NCI-H460 (cell line): ENCODE results near the gene DLGAP1. TPM values are rescaled to one million over a fixed set of nuclear protein-coding genes. Genes with fewer than 3 reads are reported as not detected.

ENCODE experiments used
- DNase-seq: peaks from one replicate; pipeline ENCODE4 v3.0.0-alpha.2; 2016; ENCODE audit warnings: low read depth; ENCODE audit errors: extremely low read depth
- total RNA-seq: library from RNA; depleted of rRNA; stranded (reverse); fragments of >200 nt; shearing (Covaris generic); gene quantifications from 2 replicates; pipeline ENCODE4 v1.2.3, GENCODE V29; 2014

The DLGAP1 gene
- total RNA-seq, 1 experiment from 2014 or later, result 1.8 TPM

DNA sequence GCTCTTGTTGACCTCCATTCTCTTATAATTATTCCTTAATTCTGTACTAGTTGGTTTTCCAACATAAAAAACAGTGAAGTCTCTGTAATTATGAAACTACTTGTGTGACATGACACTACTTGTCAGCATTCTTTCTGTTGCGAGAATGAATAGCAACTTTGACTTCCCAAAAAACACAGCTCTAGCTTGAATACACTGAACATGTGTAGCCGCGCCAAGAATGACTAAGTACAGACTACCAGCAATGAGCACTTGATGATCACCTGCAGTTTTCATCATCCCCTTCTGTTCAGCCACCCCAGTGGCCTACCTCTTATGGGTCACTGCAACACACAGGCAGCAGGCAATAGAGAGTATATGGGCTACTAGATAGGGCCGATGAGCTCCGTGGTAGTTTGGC is 775.9 kb downstream of the DLGAP1 start:
- DNase-seq, result no peak

GRCh38 chr18:3675994-3676393 is 779.1 kb downstream of the DLGAP1 start:
- no peak for DNase-seq

- no peak for DNase-seq
These were observed 779.7 kb downstream of the DLGAP1 start for GRCh38 chr18:3675446-3675845.

DNA sequence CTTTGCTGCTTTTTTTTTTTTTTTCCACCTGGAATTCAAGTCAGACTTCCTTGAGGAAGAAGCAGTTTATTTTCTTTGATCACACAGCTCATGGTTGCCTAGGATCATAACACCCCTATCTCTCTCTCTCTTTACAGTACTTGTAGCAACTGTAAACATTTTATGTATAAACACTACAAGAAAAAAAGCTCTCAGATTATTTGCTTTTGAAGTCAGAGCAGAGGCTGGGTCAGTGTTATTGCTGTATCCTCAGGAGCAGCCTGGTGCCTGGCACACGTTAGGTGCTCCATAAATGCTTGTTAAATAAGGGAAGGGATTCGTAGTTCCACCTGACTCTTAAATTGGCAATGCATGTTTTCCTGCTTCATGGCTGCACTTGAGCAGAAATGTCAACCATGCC is 783.9 kb downstream of the DLGAP1 start:
- DNase-seq, result no peak

- DNase-seq, result no peak
These were observed 785.7 kb downstream of the DLGAP1 start for GRCh38 chr18:3669376-3669775.

DNA sequence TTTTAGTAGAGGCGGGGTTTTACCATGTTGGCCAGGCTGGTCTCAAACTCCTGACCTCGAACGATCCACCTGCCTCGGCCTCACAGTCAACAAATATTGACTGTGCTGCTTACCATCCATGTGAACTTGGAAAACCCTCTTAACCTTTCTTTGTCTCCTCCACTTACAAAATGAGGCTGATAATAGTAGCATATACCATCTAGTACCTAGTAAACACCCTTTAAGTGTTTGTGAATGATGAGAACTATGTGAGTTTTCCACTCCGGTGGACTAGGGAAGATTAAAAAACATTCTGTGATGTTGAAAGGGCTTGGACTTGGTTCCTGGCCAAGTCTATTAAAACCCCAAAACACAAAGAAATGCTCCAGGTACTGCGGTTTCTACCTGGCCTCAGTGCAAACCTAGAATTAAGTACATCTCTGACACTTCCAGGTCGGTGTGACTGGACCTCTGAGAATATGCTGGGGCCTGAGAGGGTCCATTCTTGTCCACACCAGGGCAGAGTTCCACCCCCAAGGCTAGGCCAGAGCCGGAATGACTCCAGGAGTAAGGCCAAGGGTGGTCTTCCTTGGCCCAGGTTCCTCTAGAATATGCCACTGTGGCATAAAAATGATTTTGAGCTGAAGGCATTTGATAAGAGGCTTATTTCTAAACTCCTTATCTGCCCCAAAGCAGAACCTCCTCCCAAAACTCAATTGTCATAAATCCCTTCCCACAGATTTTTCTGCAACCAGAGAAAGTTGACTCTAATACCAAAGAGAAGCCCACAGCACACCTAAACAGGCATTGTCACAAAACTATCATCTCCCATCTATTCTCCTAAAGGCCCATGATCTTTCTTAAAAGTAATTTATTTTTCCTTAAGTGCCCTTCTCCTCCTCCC is 787.6 kb downstream of the DLGAP1 start:
- no peak for DNase-seq

DNA sequence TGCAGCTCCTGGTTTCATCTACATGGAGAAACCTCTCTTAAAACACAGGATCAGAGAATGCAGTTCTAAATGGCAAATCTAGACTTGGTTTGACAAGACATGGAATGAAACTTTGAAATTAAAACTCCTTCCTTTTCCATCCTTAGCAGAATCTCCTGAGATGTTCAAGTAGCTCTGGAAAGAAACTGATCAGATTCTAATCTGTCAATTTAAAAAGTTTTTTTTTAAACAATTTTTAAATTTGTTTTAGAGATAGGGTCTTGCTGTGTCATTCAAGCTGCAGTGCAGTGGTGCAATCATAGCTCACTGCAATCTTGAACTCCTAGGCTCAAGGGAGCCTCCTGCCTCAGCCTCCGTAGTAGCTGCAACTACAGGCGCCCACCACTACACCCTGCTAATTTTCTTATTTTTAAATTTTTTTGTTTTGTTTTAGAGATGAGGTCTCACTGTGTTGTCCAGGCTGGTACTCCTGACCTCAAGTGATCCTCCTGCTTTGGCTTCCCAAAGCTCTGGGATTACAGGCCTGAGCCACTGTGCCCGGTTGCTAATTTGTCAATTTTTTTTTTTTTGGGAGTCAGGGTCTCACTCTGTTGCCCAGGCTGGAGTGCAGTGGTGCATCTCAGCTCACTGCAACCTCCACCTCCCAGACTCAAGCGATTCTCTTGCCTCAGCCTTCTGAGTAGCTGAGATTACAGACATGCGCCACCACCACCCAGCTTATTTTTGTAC is 788.4 kb downstream of the DLGAP1 start:
- no peak for DNase-seq

GRCh38 chr18:3665780-3666525 is 789.2 kb downstream of the DLGAP1 start:
- peak; percentile 87 for DNase-seq

DNA sequence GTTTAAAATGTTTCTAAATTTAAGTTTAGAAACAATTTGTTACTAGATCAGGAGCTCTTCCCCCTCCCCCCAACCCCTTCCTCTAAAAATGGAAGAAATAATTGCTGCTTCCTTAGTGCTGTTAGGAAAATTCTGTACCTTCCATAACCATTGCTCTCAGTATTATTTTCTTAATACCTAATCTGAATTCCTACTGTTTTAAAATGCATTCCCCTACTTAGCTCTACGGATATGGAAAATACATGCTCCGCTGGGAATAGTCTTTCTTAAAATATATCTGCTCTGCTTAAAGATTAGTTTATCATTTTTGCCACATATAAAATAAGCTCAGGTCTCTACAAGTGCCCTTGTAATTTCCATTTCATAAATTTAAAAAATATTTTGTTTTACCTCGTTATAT is 789.9 kb downstream of the DLGAP1 start:
- no peak for DNase-seq

DNA sequence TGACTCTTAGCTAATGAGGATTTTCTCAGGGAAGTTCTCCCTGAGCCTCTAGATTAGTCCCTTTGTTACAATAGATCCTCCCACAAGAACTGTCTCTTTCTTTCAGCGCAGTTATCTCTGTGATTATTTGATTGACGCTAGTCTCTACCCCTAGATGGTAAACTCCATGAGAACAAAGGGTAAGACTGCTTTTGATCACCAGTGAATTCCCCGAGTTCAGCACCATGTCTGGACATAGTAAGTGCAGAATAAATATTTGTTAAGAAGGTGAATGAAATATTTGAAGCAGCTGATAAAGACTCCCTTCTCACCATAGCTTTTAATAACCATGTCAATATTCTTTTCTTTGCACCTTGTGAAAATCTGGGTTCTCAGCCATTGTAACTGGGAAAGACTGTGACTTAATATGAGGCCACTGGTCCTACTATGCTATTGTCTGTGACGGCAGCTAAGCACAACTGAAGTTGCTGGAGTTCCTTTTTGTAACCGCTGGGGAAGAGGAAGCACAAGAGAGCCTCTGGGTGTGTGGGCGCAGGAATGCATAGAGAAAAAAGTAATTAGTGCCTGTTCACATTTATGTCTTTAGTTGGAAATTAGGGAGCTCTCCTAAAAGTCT is 790.4 kb downstream of the DLGAP1 start:
- no peak for DNase-seq

DNA sequence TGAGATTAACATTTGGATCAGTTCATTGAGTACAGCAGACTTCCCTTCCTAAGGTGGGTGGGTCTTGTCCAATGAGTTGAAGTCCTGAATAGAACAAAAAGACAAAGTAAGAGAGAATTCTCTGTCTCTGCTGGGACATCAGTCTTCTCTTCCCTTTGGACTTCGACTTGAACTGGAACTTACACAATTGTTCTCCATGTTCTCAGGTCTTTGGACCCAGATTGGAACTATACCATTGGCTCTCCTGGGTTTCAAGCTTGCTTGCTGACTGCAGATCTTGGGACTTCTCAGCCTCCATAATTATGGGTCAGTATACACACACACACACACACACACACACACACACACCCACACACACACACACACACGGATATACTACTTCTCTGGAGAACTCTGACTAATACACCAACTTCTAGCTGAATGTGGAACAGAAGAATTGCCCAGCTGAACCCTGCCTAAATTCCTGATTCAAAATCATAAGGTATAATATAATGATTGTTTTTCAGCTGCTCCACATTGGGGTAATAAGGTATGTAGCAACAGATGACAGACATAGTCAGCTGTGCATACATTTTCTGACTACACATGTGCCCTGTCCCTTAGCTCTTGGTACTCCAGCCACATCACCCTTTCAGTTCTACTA is 791.1 kb downstream of the DLGAP1 start:
- DNase-seq, result no peak

DNA sequence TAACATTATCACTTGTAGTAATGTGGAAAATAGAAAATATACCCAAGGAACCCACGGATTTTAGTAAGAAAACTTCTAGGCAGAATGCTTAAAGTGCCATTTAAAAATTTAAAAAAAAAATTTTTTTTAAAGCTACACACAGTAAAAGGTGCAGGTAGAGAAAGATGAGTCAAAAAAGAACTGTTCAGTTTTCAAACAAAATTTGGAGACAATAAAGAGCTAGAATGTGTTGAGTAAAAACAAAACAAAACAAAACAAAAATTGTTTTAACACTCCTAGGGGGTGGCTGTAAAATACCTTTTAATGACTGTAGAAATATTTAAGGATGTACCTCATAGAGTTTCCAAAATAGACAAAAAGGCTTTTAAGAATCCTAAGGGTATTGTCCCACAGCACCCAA is 793.1 kb downstream of the DLGAP1 start:
- no peak for DNase-seq

- DNase-seq, result no peak
These were observed 794.2 kb downstream of the DLGAP1 start for GRCh38 chr18:3660739-3661515.

DNA sequence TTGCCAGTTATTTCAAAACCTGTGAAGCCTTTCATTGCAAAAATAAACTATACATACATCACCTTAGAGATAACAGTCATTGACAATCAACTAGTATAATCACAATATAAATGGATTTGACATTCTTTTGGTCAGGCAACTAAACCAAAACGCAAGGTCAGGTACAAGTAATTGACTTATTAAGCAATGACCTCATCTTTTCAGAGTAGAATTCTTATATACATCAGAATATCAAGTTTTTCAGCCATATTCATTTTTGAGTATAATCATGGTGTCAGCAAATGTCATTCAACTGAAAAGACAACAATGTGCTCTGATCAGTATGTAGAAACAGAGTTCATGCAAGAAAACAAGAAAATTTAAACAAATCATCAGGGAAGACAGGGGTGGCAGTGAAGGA is 796.6 kb downstream of the DLGAP1 start:
- no peak for DNase-seq

- DNase-seq, result no peak
These were observed 799.7 kb downstream of the DLGAP1 start for GRCh38 chr18:3655254-3656050.

- no peak for DNase-seq
These were observed 800.5 kb downstream of the DLGAP1 start for GRCh38 chr18:3654442-3655253.

DNA sequence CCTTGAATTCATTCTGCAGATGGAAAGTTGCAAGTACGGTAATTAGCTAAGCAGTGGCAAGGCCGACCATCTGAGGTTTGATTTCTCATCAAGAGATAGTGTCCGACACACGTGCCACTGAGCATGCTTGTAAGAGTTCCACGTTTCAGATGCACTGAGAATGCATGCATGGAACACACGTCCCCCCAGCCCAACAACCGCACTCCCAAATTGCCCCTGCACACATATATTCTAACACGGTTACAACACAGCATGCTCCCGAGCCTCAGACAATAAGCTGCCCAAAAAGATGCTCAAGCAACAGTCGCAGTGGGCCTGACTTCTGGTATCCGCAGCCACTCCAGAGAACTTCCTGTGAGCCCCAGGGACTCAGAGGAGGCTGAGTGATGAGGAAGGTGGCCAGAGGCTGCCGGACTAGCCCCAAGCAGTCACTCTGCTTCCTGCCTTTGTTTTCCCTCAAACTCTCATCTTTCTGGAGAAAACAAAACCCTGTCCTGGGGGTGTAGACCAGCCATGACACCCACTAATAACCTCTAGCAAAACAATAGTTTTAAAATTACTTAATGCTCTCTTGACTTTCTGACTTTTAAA is 801.2 kb downstream of the DLGAP1 start:
- no peak for DNase-seq
